HG02571 (cell line): ENCODE measurements around the gene SCO2.

Source experiments
- ATAC-seq: cut with Tn5 transposase; IDR thresholded peaks from one replicate; pipeline ENCODE4 v1.9.1; 2021; ENCODE audit warnings: mild to moderate bottlenecking, moderate library complexity; ENCODE audit not compliant: unreplicated experiment

SCO2 gene, protein sequence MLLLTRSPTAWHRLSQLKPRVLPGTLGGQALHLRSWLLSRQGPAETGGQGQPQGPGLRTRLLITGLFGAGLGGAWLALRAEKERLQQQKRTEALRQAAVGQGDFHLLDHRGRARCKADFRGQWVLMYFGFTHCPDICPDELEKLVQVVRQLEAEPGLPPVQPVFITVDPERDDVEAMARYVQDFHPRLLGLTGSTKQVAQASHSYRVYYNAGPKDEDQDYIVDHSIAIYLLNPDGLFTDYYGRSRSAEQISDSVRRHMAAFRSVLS

DNA sequence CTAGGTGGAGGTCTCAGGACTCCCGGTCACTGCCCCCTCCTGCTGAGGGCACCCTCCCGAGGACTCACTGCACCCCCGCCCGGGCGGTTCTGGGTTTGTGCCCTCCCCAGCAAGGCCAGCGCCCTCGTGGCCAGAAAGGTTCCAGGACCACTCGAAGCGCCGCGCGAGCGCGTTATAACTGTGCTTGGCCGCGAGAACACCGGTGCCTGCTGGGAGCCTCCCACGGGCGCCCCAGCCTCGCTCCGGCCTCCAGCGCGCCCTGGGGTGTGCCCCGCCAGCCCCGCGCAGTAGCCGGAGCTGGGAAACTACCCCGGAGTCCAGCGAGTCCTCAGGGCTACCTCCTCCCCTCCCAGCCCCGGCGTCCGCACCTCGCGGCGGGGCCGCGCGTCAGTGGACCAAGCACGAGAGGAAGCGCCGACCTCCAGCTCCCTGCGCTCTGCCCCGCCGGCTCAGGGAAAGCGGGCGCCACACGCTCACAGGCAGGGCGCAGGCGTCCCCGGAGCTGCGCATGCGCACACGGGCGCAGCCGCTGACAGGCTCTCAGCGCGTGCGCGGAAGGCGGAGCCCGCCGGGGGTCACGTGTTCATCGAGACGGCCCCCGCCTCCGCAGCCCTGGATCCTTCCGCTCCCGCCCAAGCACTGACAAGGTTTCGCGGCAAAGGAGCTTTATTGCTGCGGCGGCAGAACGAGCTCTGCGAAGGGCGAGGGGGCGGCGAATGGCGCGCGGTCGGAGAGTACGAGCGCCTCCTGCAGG lies at the start of gene SCO2:
Gene SCO2 (minus strand): TSS at position 495 of the 754 bp plus-strand sequence. CDS start 1,187 bp downstream, outside the sequence.
- peak; percentile 36 for ATAC-seq

DNA sequence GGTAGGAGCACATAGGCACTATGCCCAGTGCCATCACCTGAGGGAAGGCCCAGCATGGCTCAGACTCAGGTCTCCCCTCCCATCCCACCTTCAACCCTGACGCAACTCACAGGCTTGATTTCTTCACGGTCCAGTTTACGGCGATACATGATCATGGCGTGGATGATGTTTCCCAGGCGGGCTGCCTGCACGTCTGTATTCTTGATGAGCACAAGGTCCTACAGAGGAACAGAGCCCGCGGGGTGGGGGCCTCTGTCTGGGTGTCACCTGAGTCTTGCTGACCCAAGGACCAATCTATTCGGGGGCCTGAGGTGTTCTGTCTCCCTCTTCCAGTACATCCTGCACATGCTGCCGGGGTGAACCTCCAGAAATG lies 49.0 kb upstream of the SCO2 start:
- no peak for ATAC-seq

DNA sequence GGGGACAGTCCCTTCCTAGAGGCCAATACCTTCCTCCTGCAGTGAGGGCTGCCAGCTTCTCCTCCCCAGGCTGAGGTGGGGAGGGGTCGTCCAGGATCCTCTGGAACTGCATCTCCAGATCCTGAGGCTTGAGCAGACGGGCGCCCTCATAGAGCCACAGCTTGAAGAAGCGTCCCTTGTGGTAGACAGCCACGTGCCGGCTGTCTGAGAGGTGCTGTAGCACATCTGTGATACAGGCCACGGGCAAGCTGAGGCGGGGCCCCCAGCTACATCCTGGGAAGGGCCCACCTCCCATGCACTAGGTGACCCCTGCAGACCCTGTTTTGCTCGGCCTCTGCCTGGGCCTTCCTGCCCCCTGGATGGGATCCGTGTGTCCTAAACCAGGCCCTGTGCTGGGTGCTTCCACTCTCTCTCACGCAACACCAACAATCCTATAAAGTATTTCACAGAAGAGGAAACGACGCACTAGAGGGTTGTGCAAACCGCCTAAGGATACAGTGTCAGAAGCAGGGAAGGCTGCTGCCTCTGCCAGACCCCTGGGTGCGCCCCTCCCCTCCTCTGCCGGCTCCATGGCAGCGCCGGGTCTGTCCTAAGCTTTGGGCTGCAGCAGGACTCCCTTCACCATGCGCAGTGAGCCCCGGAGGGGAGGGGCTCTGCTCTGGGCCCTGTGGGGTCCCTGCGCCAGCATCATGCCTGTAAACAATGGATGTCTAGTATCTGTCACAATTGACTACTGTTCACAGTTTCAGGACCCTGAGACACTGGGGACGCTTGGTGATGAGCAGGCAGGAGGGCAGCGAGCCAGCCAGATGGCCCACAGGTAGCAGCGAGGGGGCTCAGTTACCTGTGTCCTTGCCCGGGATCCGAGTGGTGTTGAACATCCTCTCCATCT lies 48.3 kb upstream of the SCO2 start:
- ATAC-seq: no peak

DNA sequence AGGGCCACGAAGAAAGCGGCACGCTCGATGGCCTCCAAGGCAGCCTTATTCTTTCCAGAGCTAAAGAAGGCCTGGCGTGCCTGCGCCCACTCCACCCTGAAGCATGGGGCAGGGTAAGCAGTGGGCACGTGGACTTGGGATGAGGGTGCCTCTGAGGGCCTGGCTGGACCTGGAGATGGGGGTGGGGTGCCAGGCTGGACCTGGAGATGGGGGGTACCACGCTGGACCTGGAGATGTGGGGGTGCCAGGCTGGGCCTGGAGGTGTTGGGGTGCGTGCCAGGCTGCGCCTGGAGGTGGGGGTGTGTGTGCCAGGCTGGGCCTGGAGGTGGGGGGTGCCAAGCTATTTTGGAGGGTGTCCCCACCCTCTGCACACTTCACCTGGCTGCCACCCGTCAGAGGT lies 47.6 kb upstream of the SCO2 start:
- ATAC-seq: no peak

DNA sequence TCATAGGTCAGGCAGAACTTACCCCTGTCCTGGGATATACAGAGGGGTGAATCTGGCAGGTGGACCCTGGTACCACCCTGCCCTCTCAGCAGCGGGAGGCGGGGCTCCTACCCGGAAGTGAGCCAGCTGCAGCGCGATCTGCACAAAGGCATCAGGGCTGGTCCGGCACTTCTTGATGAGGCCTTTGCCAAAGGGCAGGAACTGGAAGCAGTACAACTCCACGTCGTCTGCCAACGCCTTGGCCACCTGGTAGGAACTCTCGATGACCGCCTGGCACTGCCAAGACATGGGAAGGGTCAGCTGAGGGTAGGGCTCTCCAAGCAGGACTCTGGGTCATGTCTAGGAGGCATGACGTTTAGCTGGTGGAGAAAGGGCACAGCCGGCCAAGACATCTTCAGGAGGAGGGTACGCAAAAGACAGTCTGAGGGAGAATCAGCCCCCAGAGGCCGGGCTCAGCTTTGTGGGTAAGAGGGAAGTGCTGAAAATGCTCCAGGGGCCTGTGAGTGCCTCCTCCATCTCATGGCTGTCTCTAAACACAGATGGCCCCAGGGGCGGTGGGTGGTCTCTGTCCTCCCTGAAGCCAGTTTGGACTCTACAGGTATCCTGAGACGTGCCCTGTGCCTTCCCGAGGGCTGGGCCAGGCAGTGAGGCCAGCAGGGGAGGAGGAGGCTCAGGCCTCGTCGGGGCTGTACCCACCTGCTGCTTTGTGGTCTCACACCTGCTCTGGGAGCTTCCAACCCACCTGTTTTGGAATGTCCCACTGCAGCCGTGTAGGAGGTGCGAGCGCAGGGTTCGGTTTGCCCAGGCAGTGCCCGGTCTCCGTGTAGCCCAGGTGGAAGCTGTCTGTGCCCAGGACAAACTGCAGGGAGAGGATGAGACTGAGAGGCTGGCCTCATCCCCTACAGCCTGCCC lies 46.1 kb upstream of the SCO2 start:
- no peak for ATAC-seq

DNA sequence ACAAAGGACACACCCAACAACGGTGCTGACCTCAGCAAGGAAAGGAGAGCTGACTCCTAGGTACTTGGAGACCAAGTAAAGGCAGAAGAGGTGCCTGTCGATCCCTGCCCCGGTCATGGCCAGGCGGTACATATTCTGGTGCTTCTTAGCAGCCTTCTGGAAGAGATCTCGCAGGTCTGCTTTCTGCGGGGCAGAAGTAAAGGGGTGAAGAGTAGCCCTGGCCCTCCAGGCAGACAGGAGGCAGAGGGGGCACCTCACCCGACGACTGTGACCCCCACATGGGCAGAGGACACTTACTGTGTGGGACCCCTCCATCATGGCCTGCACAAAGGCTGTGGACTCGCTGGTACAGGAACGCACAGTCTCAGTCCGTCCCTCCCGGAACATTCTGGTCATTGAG lies 45.5 kb upstream of the SCO2 start:
- ATAC-seq: no peak

DNA sequence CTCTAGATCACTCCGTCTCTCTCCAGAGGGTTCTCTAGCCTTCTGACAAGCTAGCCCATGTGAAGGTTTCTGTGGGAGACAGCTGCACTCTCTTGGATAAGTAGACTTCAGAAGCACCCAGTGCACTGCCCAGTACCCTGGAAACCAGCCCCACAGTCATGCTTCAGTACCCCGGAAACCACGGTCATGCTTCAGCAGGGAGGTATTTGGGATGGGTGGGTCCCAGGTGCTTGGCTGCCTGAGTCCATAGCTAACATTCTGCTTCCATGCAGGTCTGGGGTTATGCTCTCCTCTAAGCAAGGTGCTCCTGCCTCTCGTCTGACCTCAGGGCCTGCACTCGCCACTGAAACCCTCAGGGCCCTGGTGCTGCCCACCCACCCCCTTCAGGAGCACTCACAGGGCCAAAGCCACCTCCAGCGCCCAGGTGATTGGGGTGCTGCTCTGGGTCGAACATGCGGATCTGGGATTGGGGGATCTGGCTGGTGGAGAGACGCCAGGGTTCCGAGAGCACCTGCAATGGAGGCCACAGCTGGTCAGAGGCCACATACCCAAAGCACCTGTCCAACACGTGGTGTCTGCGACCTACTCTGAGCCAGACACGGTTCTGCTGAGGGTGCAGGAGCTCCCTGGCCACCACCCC lies 44.6 kb upstream of the SCO2 start:
- ATAC-seq: no peak

DNA sequence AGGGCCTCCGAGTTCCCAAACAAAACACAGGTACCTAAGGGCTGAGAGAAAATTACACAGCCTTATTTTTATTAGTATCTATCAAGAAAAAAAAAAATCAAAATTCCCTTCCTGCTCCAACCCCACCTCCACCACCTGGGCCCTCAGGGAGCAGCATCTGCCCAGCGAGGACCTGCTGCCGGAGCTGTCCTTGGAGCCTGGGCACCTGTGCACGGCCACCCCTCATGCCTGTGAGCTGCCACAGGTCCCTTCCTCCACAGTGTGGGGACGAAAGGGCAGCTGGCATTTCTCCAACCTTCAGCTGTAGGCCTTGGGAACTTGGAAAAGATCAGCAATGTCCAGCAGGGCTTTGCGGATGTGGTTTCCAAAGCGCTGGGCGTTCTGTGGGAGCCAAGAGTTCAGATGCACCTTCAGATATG lies 43.7 kb upstream of the SCO2 start:
- no peak for ATAC-seq

DNA sequence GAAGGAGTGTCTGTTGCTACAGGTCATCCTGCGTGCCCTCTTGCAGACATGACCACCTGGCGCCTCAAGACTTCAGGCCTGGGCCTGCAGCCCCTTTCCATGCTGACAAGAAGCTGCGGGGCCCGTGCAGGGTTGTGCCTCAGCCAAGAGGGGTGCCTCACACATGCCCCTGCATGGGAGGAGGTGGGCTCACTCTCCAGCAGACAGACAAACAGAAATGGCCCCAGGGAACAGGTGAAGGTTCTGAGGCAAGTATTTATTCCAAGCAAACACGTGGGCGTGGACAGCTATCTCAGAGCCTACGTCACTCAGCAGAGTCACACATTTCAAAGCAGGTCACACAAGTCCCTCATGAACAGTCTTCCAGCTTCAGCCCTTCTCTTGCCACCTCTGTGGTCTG lies 43.2 kb upstream of the SCO2 start:
- ATAC-seq: no peak

DNA sequence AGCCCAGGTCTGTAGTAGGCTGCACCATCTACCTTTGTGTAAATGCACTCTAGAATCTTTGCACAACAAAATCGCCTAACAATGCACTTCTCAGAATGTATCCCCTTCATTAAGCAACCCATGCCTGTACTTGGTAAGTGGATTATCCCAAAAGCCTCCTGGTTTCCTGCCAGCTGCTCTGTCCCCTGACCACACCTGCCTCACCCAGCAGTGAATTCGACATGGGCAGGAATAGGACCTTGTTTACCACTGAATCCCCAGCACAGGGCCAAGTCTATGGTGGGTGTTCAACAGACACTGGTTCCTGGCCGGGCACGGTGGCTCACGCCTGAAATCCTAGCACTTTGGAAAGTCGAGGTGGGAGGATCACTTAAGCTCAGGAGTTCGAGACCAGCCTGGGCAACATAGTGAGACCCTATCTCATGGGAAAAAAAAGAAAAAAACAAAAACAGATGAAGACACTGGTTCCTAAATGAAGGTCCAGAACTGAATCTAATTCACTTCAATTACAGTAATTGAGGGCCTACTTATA lies 42.4 kb upstream of the SCO2 start:
- ATAC-seq: no peak

DNA sequence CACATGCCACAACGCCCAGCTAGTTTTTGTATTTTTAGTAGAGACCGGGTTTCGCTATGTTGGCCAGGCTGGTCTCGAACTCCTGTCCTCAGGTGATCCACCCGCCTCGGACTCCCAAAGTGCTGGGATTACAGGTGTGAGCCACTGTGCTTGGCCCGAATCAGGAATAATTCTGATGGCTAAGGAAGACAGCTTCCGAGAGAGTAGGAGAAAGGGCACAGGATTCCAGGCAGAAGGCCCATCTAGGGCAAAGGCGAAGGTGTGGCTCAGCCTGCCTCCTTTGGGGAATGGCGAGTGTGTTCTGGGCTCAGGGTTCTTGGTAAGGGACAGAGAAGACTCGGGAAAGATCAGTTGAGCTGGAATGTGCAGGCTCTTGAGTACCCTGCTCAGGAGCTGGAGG lies 38.9 kb upstream of the SCO2 start:
- no peak for ATAC-seq

DNA sequence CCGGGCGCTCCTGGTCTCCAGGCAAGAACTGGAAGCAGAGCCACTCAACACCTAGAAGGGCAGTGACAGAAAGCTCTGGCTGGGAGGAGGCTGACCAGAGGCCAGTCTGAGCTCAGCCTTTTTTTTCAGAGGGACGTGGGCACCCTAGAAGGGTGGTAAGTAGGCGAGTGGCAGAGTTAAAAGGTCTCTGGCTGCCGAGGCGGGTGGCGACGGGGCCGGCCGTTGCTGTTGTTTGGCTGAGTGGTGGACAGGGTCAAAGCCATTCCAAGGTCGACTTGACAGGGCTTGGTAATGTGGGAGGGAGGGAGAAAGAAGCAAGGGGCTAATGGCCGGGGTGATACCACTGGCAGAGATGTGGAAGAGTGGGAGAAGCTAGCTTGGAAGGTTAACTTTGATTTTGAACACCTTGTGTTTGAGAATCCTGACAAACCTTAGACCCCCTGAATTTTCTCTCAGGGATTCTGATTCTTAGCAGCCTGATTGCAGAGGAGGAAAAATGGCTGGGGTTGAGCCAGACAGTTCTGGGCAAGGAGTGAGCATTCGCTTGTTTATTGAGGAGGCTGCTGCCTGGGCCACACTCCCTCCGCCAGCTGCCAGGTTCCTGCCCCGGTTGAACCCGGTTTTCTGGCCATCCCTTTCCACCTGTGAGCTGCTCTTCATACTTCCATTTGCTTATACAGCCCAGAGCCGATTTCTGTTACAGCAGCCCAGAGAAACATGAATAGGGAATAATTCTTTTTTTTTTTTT lies 38.2 kb upstream of the SCO2 start:
- ATAC-seq: no peak

DNA sequence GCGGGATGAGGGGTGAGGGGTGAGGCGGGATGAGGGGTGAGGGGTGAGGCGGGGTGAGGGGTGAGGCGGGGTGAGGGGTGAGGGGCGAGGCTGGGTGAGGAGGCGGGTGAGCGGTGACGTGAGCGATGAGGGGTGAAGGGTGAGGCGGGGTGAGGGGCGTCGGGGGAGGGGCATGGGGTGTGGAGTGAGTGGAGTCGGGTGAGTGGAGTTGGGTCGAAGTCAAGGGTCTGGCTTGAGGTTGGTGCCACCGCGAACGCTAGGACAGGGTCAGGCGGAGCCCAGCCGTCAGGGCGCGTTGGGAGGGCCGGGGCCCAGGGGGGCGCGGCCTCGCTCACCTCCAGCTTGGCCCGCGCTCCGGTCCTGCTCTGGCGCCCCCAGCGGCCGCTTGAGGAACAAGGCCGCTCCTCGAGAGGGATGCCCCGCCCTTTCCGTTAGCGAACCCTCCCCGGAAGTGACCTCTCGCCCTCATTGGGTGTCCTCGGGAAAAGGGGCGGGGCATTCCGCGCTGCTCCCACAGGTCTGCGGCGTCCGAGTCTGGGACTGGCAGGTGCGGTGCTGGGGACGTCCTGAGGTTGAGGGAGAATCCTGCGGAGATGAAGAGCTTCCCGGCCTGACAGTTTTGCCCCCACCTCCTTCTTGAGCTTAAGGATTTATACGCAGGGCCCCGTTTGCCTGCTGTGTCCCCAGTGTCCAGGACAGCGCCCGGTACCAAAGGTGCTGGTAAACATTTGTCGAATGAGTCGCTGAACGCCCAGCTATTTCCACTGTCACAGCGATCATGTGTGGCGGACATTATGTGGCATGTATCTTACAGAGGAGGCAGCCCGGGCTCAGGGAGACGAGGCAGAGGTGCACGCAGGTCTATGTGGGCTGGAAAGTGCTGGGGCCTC lies 37.4 kb upstream of the SCO2 start, which contains the start of gene SYCE3:
Gene SYCE3 (minus strand): TSS at position 397 of the 890 bp plus-strand sequence. CDS start 6,514 bp downstream, outside the sequence.
- peak; percentile 91 for ATAC-seq

DNA sequence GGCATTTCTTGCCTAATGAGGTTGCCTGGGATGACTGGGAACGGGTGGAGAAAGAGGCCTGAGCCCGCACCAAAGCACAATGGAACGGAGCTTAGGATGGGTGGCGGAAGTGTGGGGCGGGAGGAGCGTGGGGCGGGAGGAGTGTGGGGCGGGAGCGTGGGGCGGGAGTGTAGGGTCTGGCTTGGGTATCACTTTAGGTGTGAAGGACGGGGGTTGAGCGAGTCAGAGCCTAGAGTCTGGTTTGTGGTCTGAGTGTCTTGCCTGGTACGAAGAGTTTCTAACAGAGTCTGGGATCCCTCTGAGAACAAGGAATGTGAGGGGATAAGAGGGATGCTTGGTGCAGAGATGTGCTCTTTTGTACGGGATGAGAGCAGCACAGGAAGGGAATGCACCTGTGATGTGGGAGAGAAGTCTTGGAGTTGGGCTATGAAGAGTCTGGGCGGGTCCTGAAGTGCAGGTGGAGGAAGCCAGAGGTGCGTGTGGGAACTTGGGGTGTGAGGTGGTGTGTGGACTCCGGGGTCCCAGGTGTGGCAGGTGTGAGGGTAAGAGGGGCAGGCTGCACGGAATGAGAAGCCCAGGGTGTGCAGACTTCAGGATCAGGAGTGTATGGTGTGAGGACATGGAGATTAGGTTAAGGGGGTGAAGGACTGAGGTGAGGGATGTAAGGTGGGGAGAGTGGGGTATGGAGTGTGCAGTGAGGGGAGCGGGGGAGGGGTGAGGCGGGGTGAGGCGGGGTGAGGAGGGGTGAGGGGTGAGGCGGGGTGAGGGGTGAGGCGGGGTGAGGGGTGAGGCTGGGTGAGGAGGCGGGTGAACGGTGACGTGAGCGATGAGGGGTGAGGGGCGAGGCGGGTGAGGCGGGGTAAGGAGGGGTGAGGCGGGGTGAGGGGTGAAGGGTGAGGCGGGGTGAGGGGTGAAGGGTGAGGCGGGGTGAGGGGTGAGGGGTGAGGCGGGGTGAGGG lies 36.3 kb upstream of the SCO2 start:
- ATAC-seq: no peak

DNA sequence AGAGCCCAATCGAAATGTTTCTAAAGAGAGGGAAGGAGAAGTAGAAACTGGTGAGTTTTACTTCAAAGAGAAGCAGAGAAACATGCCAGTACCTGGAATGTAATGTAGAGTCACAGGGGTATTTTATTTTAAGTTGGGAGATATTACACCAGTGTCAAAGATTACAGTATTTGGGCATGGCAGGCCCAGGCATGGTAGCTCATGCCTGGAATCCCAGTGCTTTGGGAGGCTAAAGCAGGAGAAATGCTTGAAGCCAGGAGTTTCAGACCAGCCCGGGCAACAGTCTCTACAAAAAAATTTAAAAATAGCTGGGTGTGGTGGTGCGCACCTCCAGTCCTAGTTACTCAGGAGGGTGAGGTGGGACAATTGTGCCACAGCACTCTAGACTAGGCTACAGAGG lies 34.6 kb upstream of the SCO2 start:
- no peak for ATAC-seq

DNA sequence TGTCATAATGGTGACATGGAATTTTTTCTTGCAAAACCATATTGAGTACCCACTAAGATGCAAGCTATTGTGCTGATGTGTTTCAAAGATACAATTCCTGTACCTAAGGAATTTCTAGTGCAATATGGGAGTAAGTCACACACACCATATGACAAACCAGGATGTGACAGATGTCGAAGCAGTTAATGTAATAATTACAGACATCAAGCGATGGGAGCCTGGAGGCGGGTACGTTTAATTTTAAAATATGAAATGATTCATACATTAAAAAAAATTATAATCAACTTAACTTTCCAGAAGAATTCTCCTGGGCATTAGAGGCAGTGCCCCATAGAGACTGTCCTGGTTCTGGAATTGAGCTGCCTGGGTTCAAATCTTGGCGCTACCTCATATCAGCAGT lies 31.3 kb upstream of the SCO2 start:
- no peak for ATAC-seq

DNA sequence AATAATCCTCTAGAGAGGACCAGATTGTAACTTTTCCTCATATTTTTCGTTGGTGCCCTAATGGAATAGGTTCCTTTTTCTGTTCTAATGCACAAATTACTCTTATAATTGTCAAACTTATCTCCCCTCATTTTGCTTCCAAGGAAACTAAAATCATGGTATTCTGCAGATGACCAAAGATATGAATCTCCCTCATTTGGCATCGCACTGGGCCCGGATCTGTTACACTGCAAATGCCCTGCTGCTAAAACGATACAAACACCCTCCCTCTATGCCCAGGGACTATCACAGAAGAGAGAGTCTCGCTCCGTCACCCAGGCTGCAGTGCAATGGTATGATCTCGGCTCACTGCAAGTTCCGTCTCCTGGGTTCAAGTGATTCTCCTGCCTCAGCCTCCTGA lies 27.9 kb upstream of the SCO2 start:
- ATAC-seq: no peak
